Measurements from ENCODE around the gene TMEM37.
A peak's percentile ranks its signal among the peaks of the same experiment; 100 is the strongest.

Gene TMEM37

DNA sequence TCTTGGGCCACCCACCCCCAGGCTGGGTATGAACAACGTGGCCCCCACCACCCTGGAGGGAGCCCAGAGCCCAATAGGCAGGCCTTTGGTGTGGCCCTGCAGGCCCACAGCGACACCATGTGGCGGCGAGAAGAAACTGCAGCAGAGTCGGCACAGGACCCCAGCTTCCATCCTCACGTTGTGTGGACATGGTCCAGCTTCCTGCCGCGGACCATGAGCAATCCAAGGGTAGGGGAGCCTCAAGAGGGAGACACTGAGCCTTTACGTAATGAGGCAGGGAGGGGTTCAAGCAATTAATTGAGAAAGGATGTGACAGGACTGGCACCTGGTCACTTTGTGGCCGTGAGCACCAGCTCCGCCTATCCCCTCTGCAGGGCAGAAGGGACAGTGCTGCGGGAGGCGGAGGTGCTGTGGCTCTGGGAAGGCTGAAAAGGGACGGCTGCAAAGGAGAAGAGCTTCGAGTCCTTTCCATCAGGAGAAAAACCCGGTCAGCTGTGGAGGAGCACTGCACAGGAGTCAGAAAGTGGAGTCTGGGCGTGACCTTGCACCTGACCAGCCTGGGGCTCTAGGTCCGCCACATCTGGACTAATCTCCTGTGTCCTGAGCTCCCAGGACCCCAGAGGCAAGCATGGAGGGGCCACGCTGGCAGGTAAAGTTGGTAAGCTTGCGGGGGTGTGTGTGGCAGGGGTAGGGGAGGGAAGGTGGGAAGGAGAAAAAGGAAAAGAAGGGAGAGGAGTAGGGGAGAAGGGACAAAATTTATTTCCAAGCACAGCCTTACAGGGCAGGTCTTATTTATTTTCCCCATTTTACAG is 44.9 kb downstream of the TMEM37 start:
- peaks cover 7% of the 10 kb centered on the region for H3K4me1 ChIP-seq (ENCODE audit: insufficient read depth, insufficient read length)
- H3K9ac ChIP-seq (ENCODE audit: insufficient read length, low read depth) = no peak overlapping the region
- H3K4me3 ChIP-seq (ENCODE audit: insufficient read length, low read depth) = no peak overlapping the region
- no peaks in the 10 kb centered on the region for H3K9me3 ChIP-seq (ENCODE audit: insufficient read depth, low read length)
- DNase-seq (ENCODE audit: low read depth, low spot score) = peak; percentile 76
- no peaks in the 10 kb centered on the region for H3K36me3 ChIP-seq (ENCODE audit: insufficient read depth, insufficient read length, low read length)
- no peaks in the 10 kb centered on the region for H3K27me3 ChIP-seq (ENCODE audit: insufficient read depth, insufficient read length)
- TF ChIP-seq YY1 (IDR thresholded peaks at IDR 0.05; ENCODE audit: insufficient read depth, insufficient read length) = no peak
- no peak for TF ChIP-seq ZNF274 (IDR thresholded peaks at IDR 0.05; ENCODE audit: low read depth, low read length)
- TF ChIP-seq SUZ12 (IDR thresholded peaks at IDR 0.05; ENCODE audit: extremely low read depth, insufficient read depth, insufficient read length) = no peak

DNA sequence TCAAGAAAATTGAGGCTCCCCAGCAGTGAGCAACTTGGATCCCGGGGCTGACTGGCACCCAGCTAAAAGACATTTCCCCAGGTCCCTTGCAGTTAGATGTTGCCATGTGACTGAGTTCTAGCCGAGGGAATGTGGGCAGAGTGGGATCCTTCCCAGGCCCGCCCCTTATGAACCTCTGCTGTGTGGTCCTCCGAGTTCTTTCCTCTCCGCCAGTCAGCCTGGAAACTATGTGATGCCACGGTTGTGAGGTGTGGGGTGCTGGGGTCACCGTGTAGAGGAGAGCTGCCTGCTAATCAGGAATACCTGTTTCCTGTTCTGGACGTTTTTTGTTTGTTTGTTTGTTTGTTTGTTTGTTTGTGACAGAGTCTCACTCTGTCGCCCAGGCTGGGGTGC is 45.5 kb downstream of the TMEM37 start:
- DNase-seq (ENCODE audit: low read depth, low spot score) = no peak
- TF ChIP-seq SUZ12 (IDR thresholded peaks at IDR 0.05; ENCODE audit: extremely low read depth, insufficient read depth, insufficient read length) = no peak
- TF ChIP-seq ZNF274 (IDR thresholded peaks at IDR 0.05; ENCODE audit: low read depth, low read length) = no peak
- TF ChIP-seq YY1 (IDR thresholded peaks at IDR 0.05; ENCODE audit: insufficient read depth, insufficient read length) = no peak
- no peaks in the 10 kb centered on the region for H3K9me3 ChIP-seq (ENCODE audit: insufficient read depth, low read length)
- no peaks in the 10 kb centered on the region for H3K27me3 ChIP-seq (ENCODE audit: insufficient read depth, insufficient read length)
- H3K36me3 ChIP-seq (ENCODE audit: insufficient read depth, insufficient read length, low read length) = no peaks in the 10 kb centered on the region
- no peak overlapping the region for H3K9ac ChIP-seq (ENCODE audit: insufficient read length, low read depth)
- peaks cover 9% of the 10 kb centered on the region for H3K4me1 ChIP-seq (ENCODE audit: insufficient read depth, insufficient read length)
- H3K4me3 ChIP-seq (ENCODE audit: insufficient read length, low read depth) = no peak overlapping the region

DNA sequence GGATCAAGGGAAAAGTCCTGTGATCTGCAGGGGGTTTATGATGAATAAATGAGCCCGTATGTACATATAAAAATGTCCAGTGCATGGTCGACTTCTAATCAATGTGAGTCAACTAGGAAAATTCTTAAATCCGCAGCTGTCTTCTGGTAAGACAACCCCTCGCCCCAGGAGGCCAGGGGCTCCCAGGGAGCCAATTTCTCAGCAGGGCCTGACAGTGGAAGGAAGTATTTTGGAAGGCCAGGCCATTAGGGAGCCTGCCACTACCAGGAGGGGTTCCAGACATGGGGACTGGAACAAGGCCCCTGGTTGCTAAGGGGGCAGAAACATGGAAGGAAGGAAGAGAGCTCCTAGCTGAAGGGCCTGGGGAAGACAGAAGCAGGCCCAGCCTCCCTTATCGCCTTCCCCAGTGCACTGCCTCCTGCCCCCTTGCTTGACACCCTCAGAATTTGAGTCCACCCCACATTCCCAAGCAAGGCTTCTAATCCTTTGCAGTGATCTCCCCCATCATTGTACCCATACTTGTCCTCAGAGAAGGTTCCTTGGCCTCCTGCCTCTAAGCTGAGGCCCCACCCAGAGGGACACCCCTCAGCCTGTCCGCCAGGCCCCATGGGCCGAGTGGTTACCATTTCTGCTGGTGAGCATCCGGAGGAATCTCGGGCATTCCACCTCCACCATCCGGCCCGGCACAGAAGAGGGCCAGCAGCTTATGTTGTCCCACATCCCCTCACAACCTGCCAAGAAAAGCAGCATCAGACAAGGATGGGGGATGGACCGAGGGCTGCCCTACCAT is 46.7 kb downstream of the TMEM37 start:
- no peaks in the 10 kb centered on the region for H3K36me3 ChIP-seq (ENCODE audit: insufficient read depth, insufficient read length, low read length)
- TF ChIP-seq ZNF274 (IDR thresholded peaks at IDR 0.05; ENCODE audit: low read depth, low read length) (no peak), SUZ12 (IDR thresholded peaks at IDR 0.05; ENCODE audit: extremely low read depth, insufficient read depth, insufficient read length) (no peak), YY1 (IDR thresholded peaks at IDR 0.05; ENCODE audit: insufficient read depth, insufficient read length) (no peak)
- H3K27me3 ChIP-seq (ENCODE audit: insufficient read depth, insufficient read length) = no peaks in the 10 kb centered on the region
- no peak overlapping the region for H3K4me3 ChIP-seq (ENCODE audit: insufficient read length, low read depth)
- no peak for DNase-seq (ENCODE audit: low read depth, low spot score)
- peaks cover 15% of the 10 kb centered on the region for H3K4me1 ChIP-seq (ENCODE audit: insufficient read depth, insufficient read length)
- H3K9ac ChIP-seq (ENCODE audit: insufficient read length, low read depth) = no peak overlapping the region
- no peaks in the 10 kb centered on the region for H3K9me3 ChIP-seq (ENCODE audit: insufficient read depth, low read length)

DNA sequence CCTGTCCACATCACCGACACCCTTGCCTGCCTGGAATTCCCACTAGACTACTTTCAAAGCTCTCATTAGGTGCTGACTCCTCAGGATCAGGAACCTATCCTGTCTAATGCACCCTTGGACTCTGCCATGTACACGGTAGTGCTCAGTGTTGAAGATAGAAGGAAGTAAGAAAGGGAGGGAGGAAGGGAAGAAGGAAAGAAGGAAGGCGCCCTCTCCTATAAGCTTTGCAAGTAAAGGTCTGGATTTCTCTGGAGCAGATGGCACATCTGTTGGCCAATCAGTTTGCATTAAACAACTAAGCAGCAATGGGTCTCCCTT is 47.3 kb downstream of the TMEM37 start:
- no peaks in the 10 kb centered on the region for H3K36me3 ChIP-seq (ENCODE audit: insufficient read depth, insufficient read length, low read length)
- TF ChIP-seq ZNF274 (IDR thresholded peaks at IDR 0.05; ENCODE audit: low read depth, low read length) = no peak
- no peak for TF ChIP-seq YY1 (IDR thresholded peaks at IDR 0.05; ENCODE audit: insufficient read depth, insufficient read length)
- TF ChIP-seq SUZ12 (IDR thresholded peaks at IDR 0.05; ENCODE audit: extremely low read depth, insufficient read depth, insufficient read length) = no peak
- peaks cover 15% of the 10 kb centered on the region for H3K4me1 ChIP-seq (ENCODE audit: insufficient read depth, insufficient read length)
- no peak overlapping the region for H3K9ac ChIP-seq (ENCODE audit: insufficient read length, low read depth)
- DNase-seq (ENCODE audit: low read depth, low spot score) = no peak
- no peak overlapping the region for H3K4me3 ChIP-seq (ENCODE audit: insufficient read length, low read depth)
- no peaks in the 10 kb centered on the region for H3K9me3 ChIP-seq (ENCODE audit: insufficient read depth, low read length)
- H3K27me3 ChIP-seq (ENCODE audit: insufficient read depth, insufficient read length) = no peaks in the 10 kb centered on the region

DNA sequence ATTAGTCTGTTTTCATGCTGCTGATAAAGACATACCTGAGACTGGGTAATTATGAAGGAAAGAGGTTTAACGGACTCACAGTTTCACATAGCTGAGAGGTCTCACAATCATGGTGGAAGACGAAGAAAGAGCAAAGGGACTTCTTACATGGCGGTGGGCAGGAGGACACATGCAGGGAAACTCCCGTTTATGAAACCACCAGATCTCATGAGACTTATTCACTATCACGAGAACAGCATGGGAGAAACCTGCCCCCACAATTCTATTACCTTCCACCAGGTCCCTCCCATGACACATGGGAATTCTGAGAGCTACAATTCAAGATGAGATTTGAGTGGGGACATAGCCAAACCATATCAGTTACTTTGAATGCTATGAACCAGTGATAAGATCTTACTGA is 48.5 kb downstream of the TMEM37 start:
- Histone ChIP-seq H3K36me3 (ENCODE audit: insufficient read depth, insufficient read length, low read length) (no peaks in the 10 kb centered on the region), H3K4me1 (ENCODE audit: insufficient read depth, insufficient read length) (peaks cover 17% of the 10 kb centered on the region), H3K27me3 (ENCODE audit: insufficient read depth, insufficient read length) (no peaks in the 10 kb centered on the region), H3K9me3 (ENCODE audit: insufficient read depth, low read length) (no peaks in the 10 kb centered on the region), H3K9ac (ENCODE audit: insufficient read length, low read depth) (no peak overlapping the region), H3K4me3 (ENCODE audit: insufficient read length, low read depth) (no peak overlapping the region)
- TF ChIP-seq YY1 (IDR thresholded peaks at IDR 0.05; ENCODE audit: insufficient read depth, insufficient read length) (no peak), ZNF274 (IDR thresholded peaks at IDR 0.05; ENCODE audit: low read depth, low read length) (no peak)
- DNase-seq (ENCODE audit: low read depth, low spot score) = no peak

DNA sequence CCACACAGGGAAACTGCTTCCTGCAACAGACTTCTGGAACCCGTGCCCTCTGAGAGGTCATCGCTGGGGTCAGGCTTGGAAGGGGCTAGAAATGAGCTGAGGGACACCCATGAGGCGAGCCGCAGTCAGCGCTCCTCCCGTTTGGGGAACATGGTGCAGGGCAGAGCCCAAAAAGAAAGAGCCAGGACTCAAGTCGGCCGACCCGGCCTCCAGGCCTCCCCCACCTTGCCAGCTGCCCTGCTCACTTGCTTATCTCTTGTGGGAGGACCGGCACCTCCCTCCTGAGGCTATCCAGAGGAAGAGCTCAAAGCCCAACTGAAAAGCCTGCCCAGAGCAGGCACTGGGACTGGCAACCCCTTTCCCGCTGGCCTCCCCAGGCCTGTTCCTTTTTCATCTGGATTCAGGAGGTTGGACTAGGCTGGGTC is 49.1 kb downstream of the TMEM37 start:
- no peaks in the 10 kb centered on the region for H3K36me3 ChIP-seq (ENCODE audit: insufficient read depth, insufficient read length, low read length)
- no peaks in the 10 kb centered on the region for H3K9me3 ChIP-seq (ENCODE audit: insufficient read depth, low read length)
- H3K9ac ChIP-seq (ENCODE audit: insufficient read length, low read depth) = no peak overlapping the region
- TF ChIP-seq SUZ12 (IDR thresholded peaks at IDR 0.05; ENCODE audit: extremely low read depth, insufficient read depth, insufficient read length) (no peak), YY1 (IDR thresholded peaks at IDR 0.05; ENCODE audit: insufficient read depth, insufficient read length) (no peak), ZNF274 (IDR thresholded peaks at IDR 0.05; ENCODE audit: low read depth, low read length) (no peak)
- DNase-seq (ENCODE audit: low read depth, low spot score) = no peak
- peaks cover 17% of the 10 kb centered on the region for H3K4me1 ChIP-seq (ENCODE audit: insufficient read depth, insufficient read length)
- no peaks in the 10 kb centered on the region for H3K27me3 ChIP-seq (ENCODE audit: insufficient read depth, insufficient read length)
- no peak overlapping the region for H3K4me3 ChIP-seq (ENCODE audit: insufficient read length, low read depth)
